Kidney (tissue), 14 donors: ENCODE data around the gene KRTAP5-6. TPM values are rescaled to one million over a fixed set of nuclear protein-coding genes. Genes with fewer than 3 reads are reported as not detected.

Experiments used
- DNase-seq, 5 donors: peaks; one replicate each; pipeline ENCODE4 v3.0.0-alpha.2; 2013 to 2020
- FAIRE-seq: peaks from 2 replicates; lab custom pipeline; 2012; peaks lifted over from hg19 to GRCh38; lab: Jason Lieb, UNC
- H3K27ac ChIP-seq, 2 donors: one replicate each; pipeline ENCODE4 v1.7.0; 2013; ENCODE audit warnings: low read depth in 2 of 2, low read length in 2 of 2, inconsistent platforms in 1 of 2
- H3K27me3 ChIP-seq: one replicate; pipeline ENCODE4 v1.7.1; 2013; ENCODE audit warnings: low read length, inconsistent platforms; ENCODE audit not compliant: control insufficient read depth, insufficient read depth
- H3K36me3 ChIP-seq, 3 donors: one replicate each; pipeline versions ENCODE4 v1.7.0 to v1.7.1; 2013; ENCODE audit warnings: low read length in 3 of 3, control low read depth in 1 of 3, inconsistent platforms in 1 of 3; ENCODE audit not compliant: insufficient read depth in 3 of 3, control insufficient read depth in 2 of 3
- H3K4me1 ChIP-seq, 3 donors: one replicate each; pipeline versions ENCODE4 v1.7.0 to v1.7.1; 2013; ENCODE audit warnings: low read length in 3 of 3, inconsistent platforms in 1 of 3, low read depth in 1 of 3; ENCODE audit not compliant: control insufficient read depth in 2 of 3, insufficient read depth in 2 of 3
- H3K4me3 ChIP-seq, 3 donors: one replicate each; pipeline versions ENCODE4 v1.7.0 to v1.8.1; 2013; ENCODE audit warnings: low read length in 3 of 3, control low read depth in 1 of 3, inconsistent platforms in 1 of 3
- H3K9ac ChIP-seq, 3 donors: one replicate each; pipeline versions ENCODE4 v1.7.0 to v1.7.1; 2013; ENCODE audit warnings: low read length in 3 of 3, control low read depth in 1 of 3, inconsistent platforms in 1 of 3
- H3K9me3 ChIP-seq, 3 donors: one replicate each; pipeline versions ENCODE4 v1.7.0 to v1.7.1; 2013; ENCODE audit warnings: low read length in 3 of 3, control low read depth in 1 of 3, inconsistent platforms in 1 of 3; ENCODE audit not compliant: control insufficient read depth in 2 of 3, insufficient read depth in 1 of 3
- CTCF ChIP-seq: IDR thresholded peaks from 3 replicates; pipeline ENCODE4 v1.5.1; 2012; ENCODE audit warnings: mild to moderate bottlenecking, moderate library complexity, borderline replicate concordance; ENCODE audit not compliant: insufficient read depth; ENCODE audit errors: extremely low read depth
- intact Hi-C: fragments of 100-400 bp; cut with DNase I; formaldehyde crosslinking; loops from one replicate; pipeline ENCODE4 v1.11.1; 2022
- polyA plus RNA-seq: library from polyadenylated mRNA; stranded (reverse); fragments of 350-450 nt; fragmentation: Illumina TruSeq; extraction: RNeasy Lipid Tissue Mini Kit (QIAGEN cat#74804); gene quantifications from one replicate; pipeline ENCODE4 v1.2.3, GENCODE V29; 2014; ENCODE audit warnings: low read depth, low replicate concordance; ENCODE audit not compliant: insufficient read depth
- total RNA-seq: library from RNA; stranded (reverse); fragmentation: NEBNext Ultra II Directional; extraction: Animal tissue kit (Norgen Biotek cat#: 25700); gene quantifications from one replicate; pipeline ENCODE4 v1.2.1, GENCODE V29; 2021
- donor health status: control.
- donor health status: control.
- donor health status: control.
- donor health status: control.
- donor health status: control.
- donor health status: DM: yes; HTN: yes; CAD: no.
- donor health status: Normal renal cell carcinoma (clear cell type).

The KRTAP5-6 gene
- total and polyA plus RNA-seq, 2 donors from 2014 or later, result not detected

DNA sequence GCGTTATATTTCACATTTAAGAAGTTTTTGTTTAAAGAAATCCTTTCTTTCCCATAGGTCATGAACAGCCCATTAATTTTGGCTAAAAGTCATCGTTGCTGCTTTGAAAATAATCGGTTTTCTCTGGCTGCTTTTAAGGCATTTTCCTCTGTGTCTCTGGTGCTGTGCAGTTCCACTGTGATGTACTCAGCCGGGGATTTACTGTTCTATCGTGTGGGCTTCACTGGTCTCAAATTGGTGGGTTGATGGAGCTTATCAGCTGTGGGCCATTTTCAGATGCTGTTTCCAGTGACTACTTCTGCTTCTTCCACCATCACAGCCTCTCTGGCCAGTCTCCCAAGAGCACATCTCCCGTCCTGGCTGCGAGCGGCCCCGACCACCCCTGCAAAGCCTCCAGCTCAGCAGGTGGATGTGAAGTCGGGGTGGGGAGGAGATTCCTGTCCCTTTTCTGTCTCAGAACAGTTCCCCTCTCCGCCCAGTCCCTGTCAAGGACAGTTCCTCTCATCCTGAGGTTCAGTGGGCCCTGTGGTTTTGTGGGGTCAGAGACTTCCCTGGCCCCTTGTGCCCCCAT, 33.1 kb downstream of the KRTAP5-6 start:
- Histone ChIP-seq H3K4me3 (no peak overlapping the region), H3K9me3 (no peaks in the 10 kb centered on the region), H3K27ac (no peak overlapping the region), H3K4me1 (no peaks in the 10 kb centered on the region), H3K36me3 (no peaks in the 10 kb centered on the region), H3K9ac (no peak overlapping the region), H3K27me3 (no peaks in the 10 kb centered on the region)
- DNase-seq, result peak in 1 of 5 donors; percentile 11
- no peak for TF ChIP-seq CTCF
- intact Hi-C loops, result no loop called here
- FAIRE-seq, result no peak

DNA sequence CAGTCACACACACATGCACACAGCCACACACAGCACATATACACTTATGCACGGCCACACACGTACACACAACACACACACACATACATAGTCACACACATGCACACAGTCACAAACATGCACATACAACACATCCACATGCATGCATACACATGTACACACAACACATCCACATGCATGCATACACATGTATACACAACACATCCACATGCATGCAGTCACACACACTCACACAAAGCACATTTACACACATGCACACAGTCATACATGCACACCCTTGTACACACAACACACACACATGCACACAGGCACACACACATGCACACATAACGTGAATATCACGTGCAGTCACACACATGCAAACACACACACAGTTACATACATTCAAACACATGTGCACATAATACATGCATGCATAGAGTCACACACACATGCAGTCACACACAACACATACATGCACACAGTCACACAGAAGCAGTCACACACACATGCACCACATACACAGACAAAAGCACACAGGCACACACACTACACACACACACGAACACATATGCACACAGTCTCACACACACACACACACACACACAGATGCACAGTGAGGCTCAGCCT, 34.6 kb downstream of the KRTAP5-6 start:
- peaks cover under 1 to 5% (median under 1%) of the 10 kb centered on the region in 3 donors for H3K9me3 ChIP-seq
- DNase-seq, result peak in 1 of 5 donors; percentile 9
- H3K36me3 ChIP-seq, result no peaks in the 10 kb centered on the region
- intact Hi-C loops, result no loop called here
- no peak overlapping the region for H3K9ac ChIP-seq
- H3K27ac ChIP-seq, result no peak overlapping the region
- no peak for TF ChIP-seq CTCF
- H3K4me1 ChIP-seq, result no peaks in the 10 kb centered on the region
- no peaks in the 10 kb centered on the region for H3K27me3 ChIP-seq
- no peak for FAIRE-seq
- no peak overlapping the region for H3K4me3 ChIP-seq

DNA sequence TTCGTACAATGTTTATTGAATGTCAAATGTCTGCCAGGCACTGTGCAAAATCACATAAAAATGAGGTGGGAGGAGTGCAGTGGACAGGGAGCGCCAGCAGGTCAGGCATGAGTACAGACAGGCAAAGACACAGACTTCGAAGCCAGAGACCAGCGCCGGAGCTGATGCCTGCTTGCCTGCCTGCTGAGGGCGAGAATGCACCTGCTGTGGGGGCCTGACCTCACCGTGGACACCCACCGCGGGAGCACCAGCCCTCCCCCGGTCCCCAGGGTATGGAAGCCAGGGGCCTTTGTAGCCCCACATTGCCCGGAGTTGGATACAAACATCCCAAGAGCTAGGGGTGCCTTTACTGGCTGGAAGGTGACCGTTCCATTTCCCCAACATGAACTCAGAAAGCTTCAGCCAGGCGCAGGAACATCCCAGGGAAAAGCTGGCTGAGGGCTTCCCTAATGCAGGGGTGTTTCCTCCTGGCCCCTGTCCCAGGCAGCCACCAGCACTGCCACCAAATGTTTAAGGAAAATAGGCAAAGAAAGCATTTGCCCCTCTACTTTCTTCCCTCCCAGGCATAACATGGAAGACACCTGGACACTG, 35.5 kb downstream of the KRTAP5-6 start:
- no peak for FAIRE-seq
- Histone ChIP-seq H3K27ac (no peak overlapping the region), H3K4me1 (no peaks in the 10 kb centered on the region), H3K9me3 (peaks cover 2 to 8% (median 5%) of the 10 kb centered on the region in 3 donors), H3K36me3 (no peaks in the 10 kb centered on the region), H3K4me3 (no peak overlapping the region), H3K9ac (no peak overlapping the region), H3K27me3 (no peaks in the 10 kb centered on the region)
- TF ChIP-seq CTCF, result no peak
- peak in 1 of 5 donors; percentile 25 for DNase-seq
- intact Hi-C loops, result no loop called here
